Common myeloid progenitor, CD34-positive (primary cell): ENCODE measurements around the gene NCKAP5L.

Experiments
- CTCF ChIA-PET: fragments of 350-600 bp; sonication (Branson Sonifier 250); formaldehyde crosslinking; loops from one replicate; lab custom pipeline; 2021; ENCODE audit warnings: antibody characterized with exemption; lab: Charles Lee
- POLR2A ChIA-PET: fragments of 350-600 bp; sonication (Branson Sonifier 250); formaldehyde crosslinking; loops from one replicate; lab custom pipeline; 2021; ENCODE audit warnings: antibody characterized with exemption; lab: Charles Lee
- DNase-seq, 3 donors: peaks; one replicate each; pipeline versions ENCODE4 v3.0.0 to v3.0.0-alpha.2; 2013
- H3K27ac ChIP-seq, 2 experiments: 1 replicate in 1 of 2; 2 replicates in 1 of 2; pipeline ENCODE4 v1.7.0; 2013; ENCODE audit warnings: inconsistent platforms in 2 of 2, low read length in 2 of 2, mild to moderate bottlenecking in 2 of 2, low read depth in 1 of 2, moderate library complexity in 1 of 2; ENCODE audit not compliant: severe bottlenecking in 2 of 2, insufficient read depth in 1 of 2, poor library complexity in 1 of 2
- H3K27me3 ChIP-seq, 5 experiments: replicated peaks in 2 of 5; 1 replicate in 3 of 5; 2 replicates in 2 of 5; pipeline versions ENCODE4 v1.6.1 to v1.7.0; 2013; ENCODE audit warnings: low read length in 4 of 5, mild to moderate bottlenecking in 2 of 5, moderate library complexity in 2 of 5, inconsistent platforms in 1 of 5; ENCODE audit not compliant: insufficient read depth in 5 of 5, control insufficient read depth in 4 of 5
- H3K36me3 ChIP-seq, 4 experiments: 1 replicate in 2 of 4; 2 replicates in 2 of 4; pipeline versions ENCODE4 v1.6.1 to v1.7.0; 2013; ENCODE audit warnings: low read length in 3 of 4, control low read depth in 1 of 4, mild to moderate bottlenecking in 1 of 4; ENCODE audit not compliant: control insufficient read depth in 4 of 4, insufficient read depth in 4 of 4
- H3K4me1 ChIP-seq, 4 experiments: 1 replicate in 3 of 4; 2 replicates in 1 of 4; pipeline versions ENCODE4 v1.6.1 to v1.7.1; 2013; ENCODE audit warnings: low read length in 3 of 4, mild to moderate bottlenecking in 3 of 4, control low read depth in 1 of 4, inconsistent platforms in 1 of 4, moderate library complexity in 1 of 4; ENCODE audit not compliant: control insufficient read depth in 4 of 4, insufficient read depth in 4 of 4; ENCODE audit errors: control extremely low read depth in 1 of 4
- H3K4me3 ChIP-seq, 7 experiments: 1 replicate in 4 of 7; 2 replicates in 3 of 7; pipeline versions ENCODE4 v1.5.1 to v1.7.0; 2013; ENCODE audit warnings: mild to moderate bottlenecking in 7 of 7, low read length in 6 of 7, moderate library complexity in 6 of 7, inconsistent platforms in 2 of 7, low read depth in 2 of 7, control low read depth in 1 of 7; ENCODE audit not compliant: insufficient read depth in 4 of 7, control insufficient read depth in 1 of 7; ENCODE audit errors: extremely low read depth in 1 of 7
- H3K9me3 ChIP-seq, 5 experiments: 1 replicate in 4 of 5; 2 replicates in 1 of 5; pipeline versions ENCODE4 v1.6.1 to v1.7.1; 2013; ENCODE audit warnings: low read length in 4 of 5, mild to moderate bottlenecking in 2 of 5, inconsistent platforms in 1 of 5, low read depth in 1 of 5, moderate library complexity in 1 of 5; ENCODE audit not compliant: control insufficient read depth in 4 of 5, insufficient read depth in 2 of 5; ENCODE audit errors: control extremely low read depth in 1 of 5
- WGBS: methylation state at CpG from one replicate; pipeline ENCODE4 v1.1.5; 2013; ENCODE audit not compliant: insufficient coverage; 5-methylcytosine and 5-hydroxymethylcytosine counted together

The NCKAP5L gene

DNA sequence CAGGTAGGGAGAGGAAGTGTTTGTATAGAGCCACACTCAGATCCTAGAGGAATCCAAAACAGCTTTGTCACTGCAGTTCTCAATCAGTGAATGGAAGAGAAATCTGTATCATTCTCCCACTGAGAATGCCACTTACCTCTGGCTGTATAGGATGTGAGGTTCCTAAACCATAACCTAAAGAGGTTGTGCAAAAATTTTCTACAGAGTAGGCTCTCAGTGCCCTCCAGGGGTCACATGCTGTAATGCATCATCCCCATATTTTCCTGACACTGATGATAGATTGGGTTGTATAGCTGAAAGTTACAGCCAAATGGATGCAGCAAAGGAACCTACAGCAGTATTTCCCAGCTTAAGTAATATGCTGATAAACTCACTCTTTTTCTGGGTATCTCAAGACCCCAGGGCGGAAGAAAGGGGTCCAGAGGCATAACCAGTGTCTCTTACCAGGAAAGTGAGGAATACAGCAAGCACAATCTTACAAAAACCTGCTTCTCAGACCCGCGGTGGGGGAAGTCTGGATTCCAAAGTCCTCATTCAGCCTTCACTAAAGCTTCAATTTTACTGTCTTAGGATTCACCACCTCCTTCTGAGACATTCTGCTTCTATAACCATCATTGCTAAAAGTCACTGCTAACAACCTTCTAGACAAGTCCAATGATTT, 10.9 kb upstream of the NCKAP5L start:
- H3K36me3 ChIP-seq: no peaks in the 10 kb centered on the region
- no peaks in the 10 kb centered on the region for H3K27me3 ChIP-seq
- no peaks in the 10 kb centered on the region for H3K9me3 ChIP-seq
- ChIA-PET CTCF (interaction anchor here (0.8 to 8.7 kb wide), 25 partner anchors 12 to 285 kb away, joined by 3 to 96 read pairs (median 6); partner anchors contain the start of genes NCKAP5L and TMBIM6), POLR2A (interaction anchor here (0.6 to 0.7 kb wide), 2 partner anchors 55 to 61 kb away, joined by 3 read pairs; no protein-coding TSS in a partner anchor)
- 71% methylated on average over 3 of the region's 3 CpGs for WGBS
- peaks cover 7 to 32% (median 18%) of the 10 kb centered on the region in 4 experiments for H3K4me1 ChIP-seq
- DNase-seq: peak; percentile 56 to 76 (median 65)
- no peak overlapping the region for H3K27ac ChIP-seq
- H3K4me3 ChIP-seq: no peak overlapping the region

DNA sequence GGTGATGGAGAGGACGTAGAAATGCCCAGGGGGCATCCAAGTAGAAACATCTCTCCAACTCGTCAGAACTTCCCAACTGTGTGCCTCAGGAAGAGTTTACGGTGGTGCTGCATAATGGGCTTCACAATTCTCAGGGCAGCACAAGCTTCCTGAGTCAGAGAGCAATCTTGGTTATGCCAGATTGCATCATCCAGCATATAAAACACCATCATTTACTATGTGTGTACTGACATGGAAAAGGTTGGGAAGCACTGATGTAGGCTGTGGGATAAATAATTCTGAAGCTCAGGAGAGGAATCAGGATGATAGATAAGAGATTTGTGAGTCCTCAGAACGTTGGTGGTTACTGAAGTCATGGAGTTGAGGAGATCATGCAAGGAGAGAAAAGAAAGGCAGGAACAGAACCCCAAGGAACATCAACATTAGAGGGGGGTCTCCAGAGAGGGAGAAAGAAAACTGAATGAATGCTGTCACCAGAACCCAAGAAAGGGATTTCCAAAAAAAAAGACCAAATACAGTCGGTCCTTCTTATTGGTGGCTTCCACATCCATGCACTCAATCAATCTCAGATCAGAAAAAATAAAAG, 4.7 kb upstream of the NCKAP5L start:
- ChIA-PET CTCF (interaction anchor here (1.0 to 1.3 kb wide), 4 partner anchors 36 to 113 kb away, joined by 3 to 4 read pairs (median 3); no protein-coding TSS in a partner anchor), POLR2A (no interaction called here)
- no peak for DNase-seq
- no peak overlapping the region for H3K4me3 ChIP-seq
- H3K9me3 ChIP-seq: no peaks in the 10 kb centered on the region
- no peaks in the 10 kb centered on the region for H3K36me3 ChIP-seq
- H3K27ac ChIP-seq: no peak overlapping the region
- 92% methylated on average over 4 of the region's 5 CpGs for WGBS
- peaks cover 6 to 10% (median 9%) of the 10 kb centered on the region in 4 experiments for H3K4me1 ChIP-seq
- H3K27me3 ChIP-seq: no peaks in the 10 kb centered on the region

DNA sequence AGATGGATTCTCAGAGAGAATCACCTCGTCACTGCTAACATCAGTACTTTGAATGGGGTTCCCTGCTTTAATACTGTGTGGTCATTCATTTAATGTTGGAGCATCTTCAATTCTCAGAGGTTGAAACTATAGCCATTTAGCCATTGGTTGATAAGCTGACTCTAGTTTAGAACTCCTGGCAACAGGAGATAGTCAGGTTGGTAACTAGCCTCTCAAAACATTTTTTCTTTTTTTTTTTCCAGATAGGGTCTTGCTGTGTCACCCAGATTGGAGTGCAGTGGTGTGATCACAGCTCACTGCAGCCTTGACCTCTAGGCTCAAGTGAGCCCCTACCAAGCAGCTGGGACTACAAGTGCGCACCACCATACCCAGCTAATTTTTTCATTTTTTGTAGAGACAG, 3.5 kb upstream of the NCKAP5L start:
- DNase-seq: no peak
- Histone ChIP-seq H3K27ac (no peak overlapping the region), H3K4me1 (peaks cover 8 to 20% (median 19%) of the 10 kb centered on the region in 4 experiments), H3K4me3 (no peak overlapping the region), H3K9me3 (no peaks in the 10 kb centered on the region), H3K27me3 (no peaks in the 10 kb centered on the region), H3K36me3 (no peaks in the 10 kb centered on the region)
- ChIA-PET POLR2A (interaction anchor here (0.9 kb wide), 1 partner anchor 20 kb away, joined by 3 read pairs; no protein-coding TSS in a partner anchor), CTCF (interaction anchor here (0.6 to 1.3 kb wide), 8 partner anchors 10 to 178 kb away, joined by 3 to 5 read pairs (median 3); no protein-coding TSS in a partner anchor)
- 100% methylated on average over 1 of the region's 2 CpGs for WGBS

DNA sequence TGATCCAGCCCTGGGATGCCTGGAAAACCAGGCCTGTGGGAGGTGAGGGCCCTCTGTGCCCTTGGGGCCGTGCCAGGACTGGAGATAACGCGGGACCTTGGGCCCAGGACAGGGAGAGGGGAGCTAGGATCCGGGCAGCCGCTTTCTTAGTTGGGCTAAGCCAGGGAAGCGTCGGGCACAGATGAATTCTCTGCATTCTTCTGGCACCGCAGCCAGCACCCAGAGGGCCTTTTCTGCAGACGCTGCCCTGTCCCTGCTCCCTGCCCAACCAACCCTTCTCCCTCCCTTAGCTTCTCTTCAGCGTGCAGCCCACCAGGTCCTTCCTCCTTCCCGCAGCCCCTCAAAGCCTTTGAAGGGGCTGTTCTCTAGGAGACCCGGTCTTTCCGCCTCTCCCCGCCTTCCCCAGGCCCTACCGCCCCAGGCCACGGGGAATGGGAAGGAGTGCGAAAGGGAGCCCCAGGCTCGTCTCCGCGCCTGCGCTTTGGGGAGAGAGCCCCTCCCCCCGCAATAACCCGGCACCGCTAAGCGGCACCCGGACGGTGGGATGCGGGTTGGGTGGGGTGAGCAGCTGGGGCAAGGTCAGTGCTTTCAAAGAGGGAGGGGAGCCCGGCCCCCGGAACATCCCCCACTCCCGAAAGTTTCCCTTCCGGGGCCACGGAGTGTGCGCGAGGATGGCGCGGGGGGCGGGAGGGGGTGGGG, 663 bp downstream of the NCKAP5L start:
- ChIA-PET CTCF (interaction anchor here (5.2 to 6.4 kb wide), 2 partner anchors 11 to 49 kb away, joined by 18 to 64 read pairs; no protein-coding TSS in a partner anchor), POLR2A (interaction anchor here (0.6 to 1.4 kb wide), 3 partner anchors 17 to 83 kb away, joined by 3 to 4 read pairs (median 3); no protein-coding TSS in a partner anchor)
- H3K4me1 ChIP-seq: peaks cover 11 to 53% (median 37%) of the 10 kb centered on the region in 4 experiments
- peak overlapping the region in 1 of 2 experiments; percentile 75 for H3K27ac ChIP-seq
- no peaks in the 10 kb centered on the region for H3K27me3 ChIP-seq
- peaks cover 0 to 9% (median 5%) of the 10 kb centered on the region in 4 experiments for H3K36me3 ChIP-seq
- peak overlapping the region; percentile 38 to 87 (median 76) for H3K4me3 ChIP-seq
- WGBS: 24% methylated on average over 14 of the region's 38 CpGs
- H3K9me3 ChIP-seq: no peaks in the 10 kb centered on the region
- DNase-seq: peak; percentile 30 to 46 (median 43)

DNA sequence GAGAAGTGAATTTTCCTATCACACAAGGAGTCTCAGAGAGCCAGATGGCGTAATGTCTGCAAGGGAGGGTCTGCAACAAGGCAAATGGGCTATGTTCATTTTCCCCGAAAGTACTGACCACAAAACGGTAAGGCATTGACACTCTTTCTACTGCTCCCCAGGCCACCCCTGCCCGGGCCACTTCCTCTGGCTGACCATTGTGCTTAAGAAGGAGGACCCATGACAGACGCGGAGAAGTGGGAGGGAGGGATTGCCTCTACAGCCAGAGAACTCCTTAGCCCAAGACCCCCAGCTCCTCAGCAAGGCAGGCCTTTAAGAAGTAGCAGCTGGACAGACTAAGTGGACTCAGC, 1.2 kb downstream of the NCKAP5L start:
- peaks cover 11 to 53% (median 37%) of the 10 kb centered on the region in 4 experiments for H3K4me1 ChIP-seq
- 76% methylated on average over 4 of the region's 6 CpGs for WGBS
- peak overlapping the region in 1 of 2 experiments; percentile 75 for H3K27ac ChIP-seq
- CTCF ChIA-PET: interaction anchor here (0.8 to 6.4 kb wide), 6 partner anchors 7 to 179 kb away, joined by 3 to 64 read pairs (median 3); no protein-coding TSS in a partner anchor
- H3K9me3 ChIP-seq: no peaks in the 10 kb centered on the region
- POLR2A ChIA-PET: no interaction called here
- peak overlapping the region; percentile 38 to 87 (median 76) for H3K4me3 ChIP-seq
- DNase-seq: no peak
- H3K27me3 ChIP-seq: no peaks in the 10 kb centered on the region
- peaks cover 0 to 9% (median 5%) of the 10 kb centered on the region in 4 experiments for H3K36me3 ChIP-seq

DNA sequence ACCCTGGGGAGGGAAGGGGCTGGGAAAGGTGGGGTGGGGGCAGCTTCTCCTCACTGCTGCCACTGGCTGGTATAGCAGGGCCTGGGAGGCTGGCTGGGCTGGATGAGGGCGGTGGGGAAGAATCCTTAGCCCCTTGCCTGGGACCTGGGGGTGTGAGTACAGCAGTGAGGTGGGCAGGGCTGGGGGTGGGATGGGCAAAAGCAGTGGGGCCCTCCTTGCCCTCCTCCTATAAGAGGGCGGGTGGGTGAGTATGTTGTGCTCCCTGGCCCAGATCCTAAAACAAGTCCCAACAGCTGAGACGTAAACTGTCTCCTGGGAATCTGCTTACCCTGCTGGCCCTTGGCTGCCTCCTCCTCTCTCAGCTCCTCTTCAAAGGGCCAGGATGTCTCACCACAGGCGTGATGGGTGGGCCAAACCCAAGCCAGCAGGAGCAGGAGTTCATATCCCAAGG, 2.2 kb downstream of the NCKAP5L start:
- Histone ChIP-seq H3K27ac (no peak overlapping the region), H3K4me3 (no peak overlapping the region), H3K27me3 (no peaks in the 10 kb centered on the region), H3K36me3 (peaks cover 0 to 9% (median 6%) of the 10 kb centered on the region in 4 experiments), H3K4me1 (peaks cover 11 to 62% (median 45%) of the 10 kb centered on the region in 4 experiments), H3K9me3 (no peaks in the 10 kb centered on the region)
- no peak for DNase-seq
- WGBS: 100% methylated on average over 2 of the region's 4 CpGs
- CTCF ChIA-PET: interaction anchor here (0.8 to 6.4 kb wide), 7 partner anchors 10 to 178 kb away, joined by 3 to 64 read pairs (median 3); no protein-coding TSS in a partner anchor
- POLR2A ChIA-PET: interaction anchor here (0.6 to 1.0 kb wide), 2 partner anchors 29 kb away, joined by 3 to 4 read pairs; no protein-coding TSS in a partner anchor
